K562 (cell line): ENCODE measurements around the gene SEPTIN8. TPM values are rescaled to one million over a fixed set of nuclear protein-coding genes. Genes with fewer than 3 reads are reported as not detected.

Experiments
- ATAC-seq: fragments of 200-7000 bp; cut with Tn5 transposase; 3 replicates; pipeline ENCODE4 v1.9.1; 2020; ENCODE audit warnings: moderate library complexity
- BruUV-seq: library from RNA; stranded (reverse); fragments of 400-500 nt; replicated peaks from 2 replicates; lab custom pipeline; 2021; lab: Mats Ljungman, UMichigan
- CTCF ChIA-PET: fragments of 300-600 bp; formaldehyde crosslinking; extraction: SDS; loops from one replicate; lab custom pipeline; 2021; ENCODE audit warnings: low intra/inter-chr PET ratio; lab: Yijun Ruan, JAX
- POLR2A ChIA-PET: fragments of 300-600, 350-650 bp; sonication (Branson Sonifier 250); formaldehyde crosslinking; extraction: SDS; loops from one replicate; lab custom pipeline; 2021; ENCODE audit warnings: antibody characterized with exemption, inconsistent platforms; lab: Yijun Ruan, JAX
- DNase-seq, 4 experiments: peaks; one replicate each; pipeline versions ENCODE4 v3.0.0 to v3.0.0-alpha.2; 2011 to 2018; ENCODE audit warnings: low spot score in 3 of 4, mixed read lengths in 3 of 4; ENCODE audit errors: extremely low read depth in 1 of 4
- FAIRE-seq: peaks from 2 replicates; lab custom pipeline; 2011; peaks lifted over from hg19 to GRCh38; lab: Jason Lieb, UNC
- H2AFZ ChIP-seq: 2 replicates; pipeline ENCODE4 v1.6.0; 2011; ENCODE audit warnings: low read depth, low read length, control low read depth, inconsistent platforms
- H3K27ac ChIP-seq: fragments of 200-600 bp; 3 replicates; pipeline ENCODE4 v1.8.0; 2011; ENCODE audit warnings: low read depth, mild to moderate bottlenecking, control low read depth, inconsistent platforms, low read length, moderate library complexity, mixed read lengths; ENCODE audit errors: extremely low read depth
- H3K27me3 ChIP-seq, 2 experiments: fragments of 300-600 bp in 1 of 2; 2 replicates in 1 of 2; 3 replicates in 1 of 2; pipeline versions ENCODE4 v1.6.0 to v1.8.0; 2011; ENCODE audit warnings: inconsistent platforms in 2 of 2, low read length in 2 of 2, mild to moderate bottlenecking in 1 of 2, mixed read lengths in 1 of 2, moderate library complexity in 1 of 2; ENCODE audit not compliant: control insufficient read depth in 2 of 2, insufficient read depth in 2 of 2
- H3K36me3 ChIP-seq: fragments of 300-600 bp; 3 replicates; pipeline ENCODE4 v1.8.0; 2011; ENCODE audit warnings: mild to moderate bottlenecking, low read length, inconsistent platforms; ENCODE audit not compliant: control insufficient read depth, insufficient read depth
- H3K4me1 ChIP-seq, 2 experiments: fragments of 200-600 bp in 1 of 2; replicated peaks in 1 of 2; 2 replicates in 1 of 2; 3 replicates in 1 of 2; pipeline versions ENCODE4 v1.5.1 to v1.8.0; 2011; ENCODE audit warnings: inconsistent platforms in 2 of 2, low read length in 2 of 2, mild to moderate bottlenecking in 1 of 2, mixed read lengths in 1 of 2, moderate library complexity in 1 of 2; ENCODE audit not compliant: control insufficient read depth in 2 of 2, insufficient read depth in 2 of 2
- H3K4me2 ChIP-seq: 2 replicates; pipeline ENCODE4 v1.6.1; 2011; ENCODE audit warnings: low read length, control low read depth, inconsistent platforms, mixed read lengths; ENCODE audit not compliant: insufficient read depth
- H3K4me3 ChIP-seq: fragments of 200-600 bp; sonication (generic), shearing (Covaris generic); 2 replicates; pipeline ENCODE4 v1.5.1; 2016; ENCODE audit warnings: control low read depth, inconsistent platforms
- H3K79me2 ChIP-seq: fragments of 200-600 bp; 3 replicates; pipeline ENCODE4 v1.8.0; 2011; ENCODE audit warnings: low read length, inconsistent platforms; ENCODE audit not compliant: control insufficient read depth, insufficient read depth
- H3K9ac ChIP-seq, 2 experiments: 2 replicates each; pipeline versions ENCODE4 v1.6.0 to v1.6.1; 2011; ENCODE audit warnings: low read depth in 2 of 2, low read length in 2 of 2, control low read depth in 1 of 2, inconsistent platforms in 1 of 2, mild to moderate bottlenecking in 1 of 2, mixed read lengths in 1 of 2; ENCODE audit not compliant: insufficient read depth in 1 of 2
- H3K9me1 ChIP-seq: one replicate; pipeline ENCODE4 v1.6.0; 2011; ENCODE audit warnings: inconsistent platforms, mild to moderate bottlenecking, low read length, moderate library complexity; ENCODE audit not compliant: control insufficient read depth, insufficient read depth
- H3K9me3 ChIP-seq: replicated peaks from 2 replicates; pipeline ENCODE4 v1.5.1; 2011; ENCODE audit warnings: low read depth, low read length, inconsistent platforms; ENCODE audit not compliant: control insufficient read depth, insufficient read depth
- H4K20me1 ChIP-seq: replicated peaks from 2 replicates; pipeline ENCODE4 v1.6.1; 2011; ENCODE audit warnings: low read length, inconsistent platforms, mixed read lengths; ENCODE audit not compliant: control insufficient read depth, insufficient read depth
- ARID2 ChIP-seq: fragments of 450-650 bp; IDR thresholded peaks from 2 replicates; pipeline ENCODE4 v1.6.1; 2017; ENCODE audit warnings: antibody characterized with exemption, mild to moderate bottlenecking
- E2F5 ChIP-seq: sonication (generic); formaldehyde crosslinking; IDR thresholded peaks from 2 replicates; pipeline ENCODE4 v1.8.0; 2022; ENCODE audit warnings: mild to moderate bottlenecking, missing genetic modification reagents
- HDGF ChIP-seq: fragments of 450-650 bp; IDR thresholded peaks from 2 replicates; pipeline ENCODE4 v1.6.1; 2016
- HMBOX1 ChIP-seq: sonication (generic); IDR thresholded peaks from 2 replicates; pipeline ENCODE4 v1.6.1; 2016
- NCOA4 ChIP-seq: fragments of 450-650 bp; IDR thresholded peaks from 2 replicates; pipeline ENCODE4 v1.6.1; 2018; ENCODE audit warnings: mild to moderate bottlenecking; ENCODE audit not compliant: partially characterized antibody
- NFYB ChIP-seq: IDR thresholded peaks from 2 replicates; pipeline ENCODE4 v1.6.1; 2011; ENCODE audit warnings: mild to moderate bottlenecking, moderate library complexity; ENCODE audit not compliant: insufficient read length; ENCODE audit errors: extremely low read depth
- RBFOX2 ChIP-seq: fragments of 200-400 bp; formaldehyde crosslinking; IDR thresholded peaks from 2 replicates; pipeline ENCODE4 v1.6.1; 2017; ENCODE audit warnings: low read depth, mild to moderate bottlenecking, low read length, moderate library complexity
- RHOXF2B ChIP-seq: fragments of 250-450 bp; sonication (Bioruptor Pico); conservative IDR thresholded peaks from 2 replicates; pipeline ENCODE4 v1.5.1; 2021
- THRAP3 ChIP-seq: fragments of 450-650 bp; IDR thresholded peaks from 2 replicates; pipeline ENCODE4 v1.6.1; 2016; ENCODE audit warnings: mild to moderate bottlenecking, inconsistent platforms, borderline replicate concordance
- ZBTB33 ChIP-seq: sonication (generic); formaldehyde crosslinking; IDR thresholded peaks from 2 replicates; pipeline ENCODE4 v1.8.1; 2023; ENCODE audit warnings: mild to moderate bottlenecking, missing genetic modification reagents
- ZC3H8 ChIP-seq: fragments of 450-650 bp; IDR thresholded peaks from 2 replicates; pipeline ENCODE4 v1.6.1; 2017
- ZHX1 ChIP-seq: fragments of 150-350 bp; conservative IDR thresholded peaks from 2 replicates; pipeline ENCODE4 v1.6.1; 2014; ENCODE audit warnings: low read length
- ZNF165 ChIP-seq: fragments of 250-450 bp; sonication (Bioruptor Pico); IDR thresholded peaks from 2 replicates; pipeline ENCODE4 v1.4.0; 2020; ENCODE audit warnings: borderline replicate concordance
- ZNF217 ChIP-seq: sonication (generic); formaldehyde crosslinking; IDR thresholded peaks from 2 replicates; pipeline ENCODE4 v1.8.0; 2022; ENCODE audit warnings: mild to moderate bottlenecking, missing genetic modification reagents
- ZNF444 ChIP-seq: fragments of 250-450 bp; sonication (Bioruptor Pico); IDR thresholded peaks from 2 replicates; pipeline ENCODE4 v1.4.0; 2020; ENCODE audit warnings: mild to moderate bottlenecking, moderate library complexity
- ZNF696 ChIP-seq: fragments of 250-450 bp; sonication (Bioruptor Pico); conservative IDR thresholded peaks from 2 replicates; pipeline ENCODE4 v1.4.0; 2020; ENCODE audit warnings: mild to moderate bottlenecking, moderate library complexity
- WGBS: fragments of 100-300 bp; shearing (Covaris generic); methylation state at CpG from one replicate; pipeline ENCODE4 v1.1.6; 2016; ENCODE audit warnings: low coverage, mixed read lengths; ENCODE audit not compliant: insufficient coverage; ENCODE audit errors: missing lambda C conversion rate; 5-methylcytosine and 5-hydroxymethylcytosine counted together
- in situ Hi-C: fragments of 300-500 bp; cut with MboI; formaldehyde crosslinking; loops from 4 replicates; pipeline ENCODE4 v1.15.0; 2018; ENCODE audit warnings: inconsistent platforms, mixed read lengths
- intact Hi-C: fragments of 100-400 bp; cut with micrococcal nuclease; formaldehyde crosslinking; loops from 2 replicates; pipeline ENCODE4 v1.14.2; 2022
- polyA plus RNA-seq, 8 experiments: library from polyadenylated mRNA; depleted of rRNA in 4 of 8; stranded (reverse) in 5 of 8; unstranded in 3 of 8; fragments of >200 nt; fragmentation: Nextera tagmentation in 2 of 8; fragmentation: Illumina TruSeq in 1 of 8; extraction: Ambion mirVana in 2 of 8; extraction: Trizol in 1 of 8; gene quantifications; 2 replicates each; pipeline versions ENCODE4 v1.2.1 to v1.2.3, GENCODE V29; 2011 to 2014; ENCODE audit warnings: inconsistent platforms in 1 of 8, missing spikeins in 1 of 8
- total RNA-seq, 7 experiments: library from RNA; depleted of rRNA in 6 of 7; stranded (reverse); fragments of >200 nt in 6 of 7; fragmentation: Illumina TruSeq in 2 of 7; extraction: Trizol in 2 of 7; gene quantifications; 2 replicates each; pipeline versions ENCODE4 v1.2.1 to v1.2.3, GENCODE V29; 2011 to 2021; ENCODE audit warnings: low replicate concordance in 1 of 7

SEPTIN8 gene
- total and polyA plus RNA-seq, 9 of the 15 experiments (the other 6 are each of a cell fraction or from before 2014, with no cell fraction given) = 19.3 to 142 (median 101) TPM

DNA sequence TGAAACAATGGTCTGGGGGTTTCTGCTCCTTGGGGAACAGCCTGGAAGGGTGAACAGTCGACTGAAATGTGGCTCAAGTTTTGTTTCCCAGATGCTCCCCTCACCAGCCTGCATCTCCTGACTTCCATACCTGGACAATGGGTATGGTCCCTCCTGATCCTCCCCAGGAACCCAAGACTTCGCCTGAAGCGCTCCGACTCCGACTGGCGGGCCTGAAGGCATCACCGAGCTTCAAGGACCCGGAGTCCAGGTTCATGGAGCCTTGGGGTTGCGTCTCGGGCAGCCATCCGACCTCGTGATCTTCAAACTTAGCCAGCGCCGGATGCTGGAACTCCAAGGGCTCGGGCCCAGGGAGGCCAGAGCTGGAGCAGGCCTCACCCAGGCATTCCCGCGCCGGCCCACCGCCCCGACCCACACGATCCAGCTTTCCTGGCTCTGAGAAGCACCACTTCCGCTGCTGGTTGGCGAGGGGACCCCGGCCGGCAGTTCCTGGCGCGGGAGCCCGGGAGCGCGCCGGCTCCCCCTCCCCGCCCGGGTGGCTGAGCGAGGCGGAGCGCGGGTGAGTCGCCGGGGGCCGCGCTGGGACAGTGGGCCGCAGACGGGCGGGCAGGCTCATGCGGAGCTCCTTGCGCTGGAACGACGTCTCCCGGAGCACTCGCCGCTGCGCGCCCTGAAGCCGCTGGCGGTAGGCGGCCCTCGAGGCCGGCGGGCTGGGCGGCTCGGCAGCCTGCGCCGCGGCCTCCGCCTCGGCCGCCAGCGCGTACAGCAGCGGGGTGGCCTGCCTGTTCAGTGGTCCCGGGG is 48.2 kb upstream of the SEPTIN8 start:
- TF ChIP-seq HDGF (no peak), THRAP3 (no peak), ARID2 (no peak), ZNF696 (no peak), ZNF217 (no peak), ZHX1 (no peak), ZBTB33 (CRISPR knock-in tag) (peak; percentile 23; the same call in 1 of the 2 replicates), HMBOX1 (no peak), NCOA4 (no peak), E2F5 (no peak), RBFOX2 (peak; percentile 30), RHOXF2B (CRISPR knock-in tag) (no peak), ZC3H8 (no peak), ZNF444 (CRISPR knock-in tag) (no peak), ZNF165 (CRISPR knock-in tag) (no peak), NFYB (no peak)
- TF ChIP-seq, all 486 proteins: peak for 2
- intact Hi-C loops (no loop called here), in situ Hi-C loops (loop anchor here (5.0 kb wide), 1 partner anchor 68 kb away; no protein-coding TSS in a partner anchor)
- Histone ChIP-seq H3K36me3 (peaks cover 51% of the 10 kb centered on the region; the same call in 2 of the 3 replicates), H3K27ac (no peak overlapping the region), H3K9me1 (no peaks in the 10 kb centered on the region), H3K4me1 (peaks cover 12 to 29% of the 10 kb centered on the region in 2 experiments; a peak in 4 of 5 replicates), H2AFZ (no peak overlapping the region), H3K4me2 (no peak overlapping the region), H3K27me3 (no peaks in the 10 kb centered on the region), H3K9me3 (no peaks in the 10 kb centered on the region), H3K9ac (no peak overlapping the region; a peak in 1 of 4 replicates), H3K4me3 (no peak overlapping the region), H4K20me1 (no peaks in the 10 kb centered on the region), H3K79me2 (peaks cover 21% of the 10 kb centered on the region)
- POLR2A ChIA-PET = interaction anchor here (0.7 to 1.3 kb wide), 4 partner anchors 32 to 1185 kb away, joined by 3 read pairs; no protein-coding TSS in a partner anchor
- CTCF ChIA-PET = no interaction called here
- FAIRE-seq = no peak
- 96% methylated on average over 19 of the region's 71 CpGs for WGBS
- ATAC-seq = no peak
- DNase-seq = no peak
- no TSS peak for BruUV-seq
